Natural killer cell (primary cell): ENCODE results near the gene MYL12A. TPM values are rescaled to one million over a fixed set of nuclear protein-coding genes. Genes with fewer than 3 reads are reported as not detected.

Experiments
- ATAC-seq, 3 donors: fragments of 150-1000 bp in 2 of 3; fragments of 200-7000 bp in 1 of 3; cut with Tn5 transposase; 1 replicate in 1 of 3; 2 replicates in 2 of 3; pipeline ENCODE4 v1.10.0; 2021; ENCODE audit warnings: mild to moderate bottlenecking in 2 of 3, moderate library complexity in 2 of 3
- DNase-seq, 2 donors: peaks; one replicate each; pipeline versions ENCODE4 v3.0.0 to v3.0.0-alpha.2; 2013 to 2021; ENCODE audit warnings: mixed read lengths in 1 of 2
- H3K27ac ChIP-seq: one replicate; pipeline ENCODE4 v1.5.1; 2013; ENCODE audit warnings: mild to moderate bottlenecking, low read length
- H3K27me3 ChIP-seq: one replicate; pipeline ENCODE4 v1.6.1; 2013; ENCODE audit warnings: low read length; ENCODE audit not compliant: control insufficient read depth, insufficient read depth
- H3K36me3 ChIP-seq: one replicate; pipeline ENCODE4 v1.6.1; 2013; ENCODE audit warnings: low read length; ENCODE audit not compliant: control insufficient read depth, insufficient read depth
- H3K4me1 ChIP-seq: one replicate; pipeline ENCODE4 v1.6.1; 2013; ENCODE audit warnings: low read length; ENCODE audit not compliant: control insufficient read depth, insufficient read depth
- H3K4me3 ChIP-seq: one replicate; pipeline ENCODE4 v1.5.1; 2013; ENCODE audit warnings: low read length
- H3K9me3 ChIP-seq: one replicate; pipeline ENCODE4 v1.6.1; 2013; ENCODE audit warnings: low read length; ENCODE audit not compliant: control insufficient read depth, insufficient read depth
- H3K27ac Mint-ChIP-seq, 2 donors: one replicate each; pipeline ENCODE4 v1.8.0; 2022; ENCODE audit warnings: mild to moderate bottlenecking in 2 of 2, mixed read lengths in 2 of 2, moderate library complexity in 1 of 2
- H3K27me3 Mint-ChIP-seq, 2 donors: one replicate each; pipeline ENCODE4 v1.8.0; 2022; ENCODE audit warnings: low read depth in 2 of 2, mixed read lengths in 2 of 2
- H3K36me3 Mint-ChIP-seq: one replicate; pipeline ENCODE4 v1.8.0; 2022; ENCODE audit warnings: mixed read lengths
- H3K4me1 Mint-ChIP-seq, 2 donors: one replicate each; pipeline ENCODE4 v1.8.0; 2022; ENCODE audit warnings: mixed read lengths in 2 of 2
- H3K4me3 Mint-ChIP-seq: one replicate; pipeline ENCODE4 v1.8.0; 2022; ENCODE audit warnings: mild to moderate bottlenecking, moderate library complexity, mixed read lengths
- H3K9me3 Mint-ChIP-seq, 2 donors: one replicate each; pipeline ENCODE4 v1.8.0; 2022; ENCODE audit warnings: mixed read lengths in 2 of 2
- CTCF ChIP-seq: fragments of 200-600 bp; IDR thresholded peaks from one replicate; pipeline ENCODE4 v1.8.0; 2022; ENCODE audit warnings: antibody characterized with exemption
- WGBS: methylation state at CpG from one replicate; pipeline ENCODE4 v1.1.7; 2013; ENCODE audit warnings: missing lambda C conversion rate; ENCODE audit not compliant: insufficient coverage; 5-methylcytosine and 5-hydroxymethylcytosine counted together
- intact Hi-C: fragments of 100-400 bp; cut with micrococcal nuclease; formaldehyde crosslinking; loops from one replicate; pipeline ENCODE4 v1.14.2; 2022
- total RNA-seq, 4 donors: library from RNA; stranded (reverse); fragments of 120-200 nt in 1 of 4; gene quantifications; one replicate each; pipeline versions ENCODE4 v1.2.3 to v1.2.4, GENCODE V29; 2013 to 2022

MYL12A gene
- total RNA-seq, 3 donors from 2014 or later (not counting 1 experiment from before 2014, with no cell fraction given), result 532 to 652 (median 572) TPM

GRCh38 chr18:3223356-3223755, 24.2 kb upstream of the MYL12A start:
- Histone ChIP-seq H3K36me3 (no peaks in the 10 kb centered on the region), H3K4me3 (no peak overlapping the region), H3K4me1 (no peaks in the 10 kb centered on the region), H3K27me3 (no peaks in the 10 kb centered on the region), H3K27ac (no peak overlapping the region), H3K9me3 (no peaks in the 10 kb centered on the region)
- no peak for TF ChIP-seq CTCF
- no peaks in the 10 kb centered on the region for H3K9me3 Mint-ChIP-seq
- no peak overlapping the region for H3K27ac Mint-ChIP-seq
- H3K36me3 Mint-ChIP-seq, result no peaks in the 10 kb centered on the region
- no peak for ATAC-seq
- no peak for DNase-seq
- H3K27me3 Mint-ChIP-seq, result peaks cover 0 to 4% of the 10 kb centered on the region in 2 donors
- WGBS, result 67% methylated on average over 1 of the region's 1 CpG
- H3K4me3 Mint-ChIP-seq, result no peak overlapping the region
- H3K4me1 Mint-ChIP-seq, result peaks cover 0 to 9% of the 10 kb centered on the region in 2 donors
- intact Hi-C loops, result no loop called here

- no peaks in the 10 kb centered on the region for H3K27me3 ChIP-seq
- H3K27ac Mint-ChIP-seq, result no peak overlapping the region
- intact Hi-C loops, result no loop called here
- H3K9me3 ChIP-seq, result no peaks in the 10 kb centered on the region
- no peak for TF ChIP-seq CTCF
- H3K27me3 Mint-ChIP-seq, result peaks cover 0 to 4% of the 10 kb centered on the region in 2 donors
- DNase-seq (no peak), ATAC-seq (no peak)
- H3K4me1 Mint-ChIP-seq, result peaks cover 0 to 9% of the 10 kb centered on the region in 2 donors
- H3K4me3 Mint-ChIP-seq, result no peak overlapping the region
- H3K36me3 ChIP-seq, result no peaks in the 10 kb centered on the region
- no peak overlapping the region for H3K27ac ChIP-seq
- H3K4me3 ChIP-seq, result no peak overlapping the region
- H3K9me3 Mint-ChIP-seq, result no peaks in the 10 kb centered on the region
- no peaks in the 10 kb centered on the region for H3K4me1 ChIP-seq
- 97% methylated on average over 3 of the region's 3 CpGs for WGBS
- no peaks in the 10 kb centered on the region for H3K36me3 Mint-ChIP-seq
These were observed 23.4 kb upstream of the MYL12A start for GRCh38 chr18:3224223-3224622.

DNA sequence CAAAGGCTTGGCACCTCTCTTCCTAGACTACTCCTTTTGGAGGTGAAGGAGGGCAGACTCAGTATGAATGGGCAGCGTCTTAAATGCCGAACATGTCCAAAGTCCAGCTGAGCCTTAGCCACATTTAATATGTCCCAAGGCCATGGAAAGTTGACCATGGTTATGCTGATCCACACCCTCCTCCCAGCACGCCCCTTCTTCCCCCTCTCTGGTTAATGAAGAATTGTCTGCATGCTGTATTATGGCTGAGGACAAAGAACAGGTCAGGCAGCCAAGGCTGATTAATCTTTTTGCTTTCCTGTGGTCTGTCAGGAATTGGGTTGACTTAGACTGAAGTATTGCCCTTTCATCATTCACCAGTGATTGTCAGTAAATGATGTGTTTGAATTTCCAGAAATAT, 22.0 kb upstream of the MYL12A start:
- no peak overlapping the region for H3K27ac Mint-ChIP-seq
- no peak overlapping the region for H3K27ac ChIP-seq
- H3K4me1 ChIP-seq, result no peaks in the 10 kb centered on the region
- no peaks in the 10 kb centered on the region for H3K9me3 ChIP-seq
- H3K4me3 Mint-ChIP-seq, result no peak overlapping the region
- no peaks in the 10 kb centered on the region for H3K27me3 ChIP-seq
- no peaks in the 10 kb centered on the region for H3K36me3 Mint-ChIP-seq
- no peaks in the 10 kb centered on the region for H3K36me3 ChIP-seq
- ATAC-seq, result no peak
- TF ChIP-seq CTCF, result no peak
- 100% methylated on average over 2 of the region's 3 CpGs for WGBS
- H3K4me3 ChIP-seq, result no peak overlapping the region
- peaks cover 0 to 9% of the 10 kb centered on the region in 2 donors for H3K4me1 Mint-ChIP-seq
- intact Hi-C loops, result no loop called here
- no peak for DNase-seq
- no peaks in the 10 kb centered on the region for H3K9me3 Mint-ChIP-seq
- peaks cover 0 to 4% of the 10 kb centered on the region in 2 donors for H3K27me3 Mint-ChIP-seq

DNA sequence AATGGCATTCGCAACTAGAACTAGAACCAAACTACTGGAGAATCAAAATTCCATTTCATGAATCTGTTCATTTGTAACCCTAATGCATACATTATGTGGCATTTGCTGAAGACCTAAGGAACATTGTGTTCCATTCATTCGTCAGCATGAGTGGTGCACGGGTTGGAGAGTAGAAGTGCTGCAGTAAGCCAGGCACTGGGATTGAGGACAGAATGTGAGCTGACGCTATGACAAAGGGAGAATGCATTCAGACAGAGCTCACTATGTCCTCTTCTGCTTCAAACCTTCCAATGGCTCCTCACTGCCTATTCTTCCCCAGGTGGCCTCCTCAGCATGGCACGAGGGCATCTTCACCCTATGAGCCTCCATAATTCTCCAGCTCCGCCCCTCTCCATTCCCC, 21.6 kb upstream of the MYL12A start:
- no peak overlapping the region for H3K4me3 ChIP-seq
- WGBS, result 92% methylated on average over 6 of the region's 6 CpGs
- H3K4me1 Mint-ChIP-seq, result peaks cover 0 to 9% of the 10 kb centered on the region in 2 donors
- peak overlapping the region in 1 of 2 donors; percentile 5 for H3K27ac Mint-ChIP-seq
- peaks cover 0 to 4% of the 10 kb centered on the region in 2 donors for H3K27me3 Mint-ChIP-seq
- H3K36me3 ChIP-seq, result no peaks in the 10 kb centered on the region
- no peaks in the 10 kb centered on the region for H3K4me1 ChIP-seq
- intact Hi-C loops, result no loop called here
- H3K4me3 Mint-ChIP-seq, result no peak overlapping the region
- H3K27ac ChIP-seq, result no peak overlapping the region
- no peaks in the 10 kb centered on the region for H3K27me3 ChIP-seq
- no peaks in the 10 kb centered on the region for H3K36me3 Mint-ChIP-seq
- H3K9me3 ChIP-seq, result no peaks in the 10 kb centered on the region
- no peaks in the 10 kb centered on the region for H3K9me3 Mint-ChIP-seq
- no peak for ATAC-seq
- no peak for TF ChIP-seq CTCF
- no peak for DNase-seq
